H1 (cell line): ENCODE data around the gene IFIT1. TPM values are rescaled to one million over a fixed set of nuclear protein-coding genes. Genes with fewer than 3 reads are reported as not detected.

Experiments
- CTCF ChIA-PET: fragments of 300-600 bp; sonication (Branson Sonifier 250); formaldehyde crosslinking; loops from one replicate; lab custom pipeline; 2021; ENCODE audit not compliant: partially characterized antibody; lab: Charles Lee
- POLR2A ChIA-PET: fragments of 300-600 bp; sonication (Branson Sonifier 250); formaldehyde crosslinking; loops from one replicate; lab custom pipeline; 2021; ENCODE audit warnings: inconsistent platforms; ENCODE audit not compliant: partially characterized antibody; lab: Charles Lee
- DNase-seq, 2 experiments: peaks; one replicate each; pipeline versions ENCODE4 v3.0.0 to v3.0.0-alpha.2; 2010 to 2022; ENCODE audit warnings: low spot score in 2 of 2, low read depth in 1 of 2, mixed read lengths in 1 of 2
- FAIRE-seq: peaks from 2 replicates; lab custom pipeline; 2011; peaks lifted over from hg19 to GRCh38; lab: Jason Lieb, UNC
- H2AFZ ChIP-seq: 2 replicates; pipeline ENCODE4 v1.8.1; 2012; ENCODE audit warnings: low read length, inconsistent platforms
- H2AK5ac ChIP-seq: 2 replicates; pipeline ENCODE4 v1.6.1; 2013; ENCODE audit warnings: low read depth, low read length
- H2BK120ac ChIP-seq: replicated peaks from 2 replicates; pipeline ENCODE3; 2013; ENCODE audit warnings: low read depth, low read length, inconsistent platforms
- H2BK12ac ChIP-seq: 2 replicates; pipeline ENCODE4 v1.6.1; 2013; ENCODE audit warnings: low read depth, low read length
- H2BK15ac ChIP-seq: 2 replicates; pipeline ENCODE4 v1.6.1; 2013; ENCODE audit warnings: low read length
- H2BK20ac ChIP-seq: 2 replicates; pipeline ENCODE4 v1.6.1; 2013; ENCODE audit warnings: low read length
- H2BK5ac ChIP-seq: 2 replicates; pipeline ENCODE4 v1.6.1; 2013; ENCODE audit warnings: low read depth, low read length
- H3K14ac ChIP-seq: 2 replicates; pipeline ENCODE4 v1.6.1; 2013; ENCODE audit warnings: inconsistent platforms; ENCODE audit not compliant: insufficient read length
- H3K18ac ChIP-seq: 2 replicates; pipeline ENCODE4 v1.6.1; 2013; ENCODE audit warnings: low read length; ENCODE audit errors: extremely low read depth
- H3K23ac ChIP-seq: 2 replicates; pipeline ENCODE4 v1.6.1; 2013; ENCODE audit warnings: inconsistent platforms; ENCODE audit not compliant: insufficient read length
- H3K23me2 ChIP-seq: 2 replicates; pipeline ENCODE4 v1.6.1; 2013; ENCODE audit warnings: low read depth, low read length
- H3K27ac ChIP-seq: 2 replicates; pipeline ENCODE4 v1.6.1; 2011; ENCODE audit warnings: low read depth, low read length, inconsistent platforms
- H3K27me3 ChIP-seq, 4 experiments: replicated peaks in 1 of 4; 1 replicate in 1 of 4; 2 replicates in 3 of 4; pipeline versions ENCODE4 v1.6.1 to v1.8.1; 2011 to 2013; ENCODE audit warnings: low read length in 3 of 4, mild to moderate bottlenecking in 3 of 4, inconsistent platforms in 2 of 4, mixed read lengths in 2 of 4, moderate library complexity in 1 of 4; ENCODE audit not compliant: control insufficient read depth in 3 of 4, insufficient read depth in 3 of 4; ENCODE audit errors: extremely low read depth in 1 of 4
- H3K36me3 ChIP-seq, 4 experiments: 2 replicates each; pipeline versions ENCODE4 v1.6.1 to v1.8.1; 2011 to 2013; ENCODE audit warnings: mild to moderate bottlenecking in 4 of 4, low read length in 3 of 4, moderate library complexity in 2 of 4, control low read depth in 1 of 4, inconsistent platforms in 1 of 4; ENCODE audit not compliant: insufficient read depth in 4 of 4, control insufficient read depth in 2 of 4
- H3K4ac ChIP-seq: replicated peaks from 2 replicates; pipeline ENCODE3; 2013; ENCODE audit warnings: low read length, low read depth, mixed read lengths, inconsistent platforms; ENCODE audit not compliant: insufficient read length
- H3K4me1 ChIP-seq, 4 experiments: replicated peaks in 1 of 4; 1 replicate in 1 of 4; 2 replicates in 3 of 4; pipeline versions ENCODE4 v1.6.1 to v1.8.1; 2011 to 2013; ENCODE audit warnings: low read length in 3 of 4, inconsistent platforms in 2 of 4, mixed read lengths in 1 of 4; ENCODE audit not compliant: insufficient read depth in 4 of 4, control insufficient read depth in 3 of 4
- H3K4me2 ChIP-seq, 2 experiments: 2 replicates each; pipeline versions ENCODE4 v1.6.1 to v1.8.1; 2011 to 2013; ENCODE audit warnings: low read depth in 2 of 2, low read length in 2 of 2, control low read depth in 1 of 2, inconsistent platforms in 1 of 2, mild to moderate bottlenecking in 1 of 2; ENCODE audit not compliant: insufficient read depth in 1 of 2
- H3K4me3 ChIP-seq, 4 experiments: fragments of 200-600, 300-600 bp in 1 of 4; sonication (generic), shearing (Covaris generic), sonication (Bioruptor Twin) in 1 of 4; 2 replicates each; pipeline versions ENCODE4 v1.5.1 to v1.8.1; 2011 to 2016; ENCODE audit warnings: low read length in 4 of 4, low read depth in 3 of 4, control low read depth in 2 of 4, inconsistent platforms in 2 of 4, mild to moderate bottlenecking in 2 of 4, mixed read lengths in 1 of 4, moderate library complexity in 1 of 4; ENCODE audit not compliant: insufficient read depth in 2 of 4; ENCODE audit errors: extremely low read depth in 1 of 4
- H3K56ac ChIP-seq: replicated peaks from 2 replicates; pipeline ENCODE3; 2013; ENCODE audit warnings: low read depth, mild to moderate bottlenecking, mixed read lengths, low read length, inconsistent platforms; ENCODE audit not compliant: insufficient read length
- H3K79me1 ChIP-seq: 2 replicates; pipeline ENCODE4 v1.6.1; 2013; ENCODE audit warnings: low read depth, low read length, control low read depth
- H3K79me2 ChIP-seq, 2 experiments: 2 replicates each; pipeline versions ENCODE4 v1.6.1 to v1.8.1; 2012 to 2013; ENCODE audit warnings: low read length in 2 of 2, mild to moderate bottlenecking in 2 of 2, inconsistent platforms in 1 of 2; ENCODE audit not compliant: insufficient read depth in 2 of 2, control insufficient read depth in 1 of 2
- H3K9ac ChIP-seq, 4 experiments: replicated peaks in 1 of 4; 1 replicate in 1 of 4; 2 replicates in 3 of 4; pipeline versions ENCODE4 v1.6.1 to v1.8.1; 2011 to 2013; ENCODE audit warnings: low read depth in 3 of 4, low read length in 3 of 4, control low read depth in 2 of 4, mild to moderate bottlenecking in 2 of 4, moderate library complexity in 2 of 4, inconsistent platforms in 1 of 4; ENCODE audit errors: extremely low read depth in 1 of 4
- H3K9me3 ChIP-seq, 2 experiments: 2 replicates each; pipeline versions ENCODE4 v1.6.1 to v1.8.1; 2012 to 2013; ENCODE audit warnings: mild to moderate bottlenecking in 2 of 2, moderate library complexity in 2 of 2, control low read depth in 1 of 2, inconsistent platforms in 1 of 2, low read depth in 1 of 2, low read length in 1 of 2, mixed read lengths in 1 of 2; ENCODE audit not compliant: insufficient read depth in 2 of 2
- H4K20me1 ChIP-seq, 2 experiments: replicated peaks in 1 of 2; 2 replicates each; pipeline versions ENCODE3 to v1.8.1; 2011 to 2013; ENCODE audit warnings: inconsistent platforms in 2 of 2, low read length in 2 of 2, mild to moderate bottlenecking in 1 of 2; ENCODE audit not compliant: insufficient read depth in 2 of 2, control insufficient read depth in 1 of 2
- H4K5ac ChIP-seq: 2 replicates; pipeline ENCODE4 v1.6.1; 2013; ENCODE audit warnings: low read length, low read depth, mixed read lengths, inconsistent platforms; ENCODE audit not compliant: insufficient read length
- H4K8ac ChIP-seq: 2 replicates; pipeline ENCODE4 v1.8.0; 2013; ENCODE audit warnings: mild to moderate bottlenecking, moderate library complexity, low read length, inconsistent platforms; ENCODE audit not compliant: insufficient read depth; ENCODE audit errors: extremely low read depth
- H4K91ac ChIP-seq: replicated peaks from 2 replicates; pipeline ENCODE3; 2013; ENCODE audit warnings: low read length, mixed read lengths, inconsistent platforms; ENCODE audit not compliant: insufficient read length
- BACH1 ChIP-seq: IDR thresholded peaks from 2 replicates; pipeline ENCODE4 v1.6.1; 2012; ENCODE audit warnings: low read length, improper control_type of control experiment
- GABPA ChIP-seq: IDR thresholded peaks from 2 replicates; pipeline ENCODE4 v1.6.1; 2011; ENCODE audit warnings: mild to moderate bottlenecking, low read length, moderate library complexity, borderline replicate concordance; ENCODE audit not compliant: insufficient read depth
- NANOG ChIP-seq: IDR thresholded peaks from 2 replicates; pipeline ENCODE4 v1.6.1; 2011; ENCODE audit warnings: low read length, low read depth, mild to moderate bottlenecking, inconsistent platforms; ENCODE audit not compliant: insufficient read depth, poor library complexity, severe bottlenecking
- POLR2AphosphoS5 ChIP-seq: IDR thresholded peaks from 2 replicates; pipeline ENCODE4 v1.6.1; 2011; ENCODE audit warnings: low read depth, low read length
- SAP30 ChIP-seq: fragments of 300-600 bp; sonication (generic); IDR thresholded peaks from 2 replicates; pipeline ENCODE4 v1.7.1; 2012; ENCODE audit warnings: low read length, moderate library complexity, mild to moderate bottlenecking, inconsistent platforms; ENCODE audit not compliant: insufficient read depth, insufficient replicate concordance
- TAF1 ChIP-seq: IDR thresholded peaks from 2 replicates; pipeline ENCODE4 v1.6.1; 2011; ENCODE audit warnings: mild to moderate bottlenecking, low read depth, low read length
- whole genome bisulfite sequencing, 2 experiments: shearing (Covaris generic) in 1 of 2; methylation state at CpG; one replicate each; pipeline versions ENCODE4 v1.1.6 to v1.1.7; 2013 to 2015; ENCODE audit warnings: low lambda C conversion rate in 2 of 2, mixed read lengths in 2 of 2, inconsistent platforms in 1 of 2, low coverage in 1 of 2, missing lambda C conversion rate in 1 of 2; ENCODE audit not compliant: insufficient replicate concordance in 2 of 2, insufficient coverage in 1 of 2, insufficient read length in 1 of 2; ENCODE audit errors: extremely low coverage in 1 of 2, missing lambda C conversion rate in 1 of 2; 5-methylcytosine and 5-hydroxymethylcytosine counted together
- polyA plus RNA-seq, 7 experiments: library from polyadenylated mRNA; depleted of rRNA in 3 of 7; stranded (reverse) in 5 of 7; unstranded in 2 of 7; fragments of >200 nt in 5 of 7; fragments of 200-250 nt in 2 of 7; gene quantifications; 1 replicate in 5 of 7; 2 replicates in 1 of 7; 4 replicates in 1 of 7; pipeline versions ENCODE4 v1.2.1 to v1.2.3, GENCODE V29; 2011 to 2013; ENCODE audit warnings: missing spikeins in 2 of 7, mixed read lengths in 2 of 7
- total RNA-seq: library from RNA; stranded (reverse); fragmentation: NEBNext Ultra II Directional; extraction: Animal tissue kit (Norgen Biotek cat#: 25700); gene quantifications from 2 replicates; pipeline ENCODE4 v1.2.1, GENCODE V29; 2021

IFIT1 gene
- total and polyA plus RNA-seq, 2 of the 8 experiments (the other 6 are each of a cell fraction or from before 2014, with no cell fraction given): 0.94 to 1.5 TPM

- Histone ChIP-seq H3K56ac (no peak overlapping the region), H4K5ac (no peak overlapping the region), H2BK120ac (no peak overlapping the region), H3K79me2 (no peaks in the 10 kb centered on the region), H3K79me1 (no peaks in the 10 kb centered on the region), H2BK20ac (no peak overlapping the region), H3K9ac (no peak overlapping the region), H2AFZ (no peak overlapping the region), H4K20me1 (no peaks in the 10 kb centered on the region), H3K4me3 (no peak overlapping the region), H4K8ac (no peak overlapping the region), H4K91ac (no peak overlapping the region), H3K23me2 (no peaks in the 10 kb centered on the region; the same call in 1 of the 2 replicates), H3K9me3 (no peaks in the 10 kb centered on the region), H3K4ac (no peak overlapping the region), H3K14ac (no peak overlapping the region), H3K23ac (no peak overlapping the region), H3K27me3 (no peaks in the 10 kb centered on the region), H3K4me1 (peaks cover 0 to 6% (median 0%) of the 10 kb centered on the region in 4 experiments; a peak in 1 of 7 replicates), H2BK15ac (no peak overlapping the region), H3K27ac (no peak overlapping the region), H3K36me3 (no peaks in the 10 kb centered on the region; a peak in 1 of 8 replicates), H3K18ac (no peak overlapping the region), H3K4me2 (no peak overlapping the region), H2BK5ac (no peak overlapping the region), H2BK12ac (no peak overlapping the region), H2AK5ac (no peak overlapping the region)
- no peak for FAIRE-seq
- DNase-seq: no peak
- 95% methylated on average over 4 of the region's 6 CpGs; no CpG with 5 or more reads in 1 of the 2 experiments for WGBS, 2 experiments
- no peak for TF ChIP-seq POLR2AphosphoS5
- no peak for TF ChIP-seq BACH1
- no peak for TF ChIP-seq NANOG
- no peak for TF ChIP-seq GABPA
- TF ChIP-seq TAF1: no peak
- no peak for TF ChIP-seq SAP30
- POLR2A ChIA-PET: interaction anchor here (1.7 kb wide), 1 partner anchor 18 kb away, joined by 4 read pairs; no protein-coding TSS in a partner anchor
- CTCF ChIA-PET: interaction anchor here (0.8 to 2.8 kb wide), 7 partner anchors 9 to 429 kb away, joined by 3 to 7 read pairs (median 3); no protein-coding TSS in a partner anchor
Measured at GRCh38 chr10:89363729-89364442, 28.5 kb upstream of the IFIT1 start.
